ENCODE data around the gene CXADR. TPM values are rescaled to one million over a fixed set of nuclear protein-coding genes. Genes with fewer than 3 reads are reported as not detected.

CXADR gene
- total RNA-seq, 1 experiment from 2014 or later, result 24.7 TPM

- ChIA-PET POLR2A (no interaction called here), CTCF (no interaction called here)
- Histone ChIP-seq H3K36me3 (ENCODE audit: control insufficient read depth, insufficient read depth, low read length) (no peaks in the 10 kb centered on the region), H3K27ac (ENCODE audit: low read length) (no peak overlapping the region), H3K9me3 (ENCODE audit: control insufficient read depth, insufficient read depth, low read depth, low read length) (no peaks in the 10 kb centered on the region), H3K4me3 (ENCODE audit: low read depth in 2 of 2, low read length in 2 of 2) (no peak overlapping the region), H3K4me1 (ENCODE audit: control insufficient read depth, insufficient read depth, low read length) (no peaks in the 10 kb centered on the region), H3K27me3 (ENCODE audit: control insufficient read depth, insufficient read depth, low read length) (no peaks in the 10 kb centered on the region)
- no peak for DNase-seq (ENCODE audit: low read depth, low spot score)
- intact Hi-C loops (cut with micrococcal nuclease; ENCODE audit: unreplicated experiment) (no loop called here), in situ Hi-C loops (cut with HindIII; ENCODE audit: low pct_unique_long_range_greater_than_20kb, low sequenced_read_pairs) (no loop called here)
- no peak for TF ChIP-seq CTCF (IDR thresholded peaks at IDR 0.05)
- no peak for TF ChIP-seq SIN3A (IDR thresholded peaks at IDR 0.05; ENCODE audit: borderline replicate concordance, insufficient read depth, low read depth, low read length)
- TF ChIP-seq POLR2AphosphoS5 (IDR thresholded peaks at IDR 0.05; ENCODE audit: low read depth, low read length), result no peak
- TF ChIP-seq TCF7L2 (IDR thresholded peaks at IDR 0.05; ENCODE audit: low read depth, low read length), result no peak
- TF ChIP-seq REST (IDR thresholded peaks at IDR 0.05; ENCODE audit: insufficient read depth in 1 of 2, low read depth in 2 of 2, low read length in 1 of 2), result no peak
- no TSS peak for BruUV-seq (replicated peaks)
- no peak for ATAC-seq
Observed at GRCh38 chr21:17578162-17578561, 65.3 kb downstream of the CXADR start.

GRCh38 chr21:17578876-17579275, 66.0 kb downstream of the CXADR start:
- H3K36me3 ChIP-seq (ENCODE audit: control insufficient read depth, insufficient read depth, low read length), result no peaks in the 10 kb centered on the region
- H3K4me1 ChIP-seq (ENCODE audit: control insufficient read depth, insufficient read depth, low read length), result no peaks in the 10 kb centered on the region
- H3K27me3 ChIP-seq (ENCODE audit: control insufficient read depth, insufficient read depth, low read length), result no peaks in the 10 kb centered on the region
- POLR2A ChIA-PET, result no interaction called here
- in situ Hi-C loops (cut with HindIII; ENCODE audit: low pct_unique_long_range_greater_than_20kb, low sequenced_read_pairs), result no loop called here
- DNase-seq (ENCODE audit: low read depth, low spot score) (no peak), ATAC-seq (no peak)
- no peak overlapping the region for H3K4me3 ChIP-seq (ENCODE audit: low read depth in 2 of 2, low read length in 2 of 2)
- intact Hi-C loops (cut with micrococcal nuclease; ENCODE audit: unreplicated experiment), result no loop called here
- H3K27ac ChIP-seq (ENCODE audit: low read length), result no peak overlapping the region
- H3K9me3 ChIP-seq (ENCODE audit: control insufficient read depth, insufficient read depth, low read depth, low read length), result no peaks in the 10 kb centered on the region
- no TSS peak for BruUV-seq (replicated peaks)
- CTCF ChIA-PET, result no interaction called here
- no peak for TF ChIP-seq CTCF (IDR thresholded peaks at IDR 0.05)
- TF ChIP-seq TCF7L2 (IDR thresholded peaks at IDR 0.05; ENCODE audit: low read depth, low read length), result no peak
- TF ChIP-seq SIN3A (IDR thresholded peaks at IDR 0.05; ENCODE audit: borderline replicate concordance, insufficient read depth, low read depth, low read length), result no peak
- no peak for TF ChIP-seq POLR2AphosphoS5 (IDR thresholded peaks at IDR 0.05; ENCODE audit: low read depth, low read length)
- no peak for TF ChIP-seq REST (IDR thresholded peaks at IDR 0.05; ENCODE audit: insufficient read depth in 1 of 2, low read depth in 2 of 2, low read length in 1 of 2)
